Breast epithelium (tissue), 3 donors: ENCODE measurements around the gene TMEM97.

Source experiments
- POLR2A ChIP-seq: fragments of 450-650 bp; IDR thresholded peaks from one replicate; pipeline ENCODE4 v1.6.1; 2016; ENCODE audit warnings: antibody characterized with exemption, mild to moderate bottlenecking, moderate library complexity
- POLR2AphosphoS5 ChIP-seq, 3 donors: sonication (generic); formaldehyde crosslinking; IDR thresholded peaks; one replicate each; pipeline ENCODE4 v1.6.1; 2017; ENCODE audit warnings: antibody characterized with exemption in 3 of 3
- TF ChIP-seq, protein P1 (sequence below), 3 donors: fragments of 450-650 bp; IDR thresholded peaks; one replicate each; pipeline ENCODE4 v1.5.1; 2016 to 2017; ENCODE audit warnings: antibody characterized with exemption in 3 of 3, mild to moderate bottlenecking in 3 of 3, moderate library complexity in 3 of 3

DNA sequence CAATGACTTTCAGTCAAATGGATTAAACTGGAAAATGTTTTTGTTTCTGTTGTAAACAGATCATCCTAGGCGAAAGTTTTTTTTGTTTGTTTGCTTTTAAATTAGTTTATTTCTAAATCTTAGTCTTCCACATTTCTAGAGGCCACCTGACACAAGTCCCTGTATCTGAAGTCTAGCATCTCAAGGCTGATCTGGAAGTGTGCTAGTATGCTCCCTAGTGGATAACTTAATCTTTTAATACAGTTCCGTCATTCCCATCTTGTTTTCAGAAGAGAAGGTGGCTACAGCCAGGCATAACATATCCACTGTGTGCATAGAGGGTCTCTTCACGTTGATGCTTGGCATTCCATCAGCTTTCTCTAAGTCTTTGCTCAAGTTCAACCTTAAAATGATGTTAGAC is 8.7 kb downstream of the TMEM97 start:
- no peak for TF ChIP-seq POLR2A
- TF ChIP-seq POLR2AphosphoS5 (IDR thresholded peaks at IDR 0.05) = no peak
- TF ChIP-seq, protein P1, sequence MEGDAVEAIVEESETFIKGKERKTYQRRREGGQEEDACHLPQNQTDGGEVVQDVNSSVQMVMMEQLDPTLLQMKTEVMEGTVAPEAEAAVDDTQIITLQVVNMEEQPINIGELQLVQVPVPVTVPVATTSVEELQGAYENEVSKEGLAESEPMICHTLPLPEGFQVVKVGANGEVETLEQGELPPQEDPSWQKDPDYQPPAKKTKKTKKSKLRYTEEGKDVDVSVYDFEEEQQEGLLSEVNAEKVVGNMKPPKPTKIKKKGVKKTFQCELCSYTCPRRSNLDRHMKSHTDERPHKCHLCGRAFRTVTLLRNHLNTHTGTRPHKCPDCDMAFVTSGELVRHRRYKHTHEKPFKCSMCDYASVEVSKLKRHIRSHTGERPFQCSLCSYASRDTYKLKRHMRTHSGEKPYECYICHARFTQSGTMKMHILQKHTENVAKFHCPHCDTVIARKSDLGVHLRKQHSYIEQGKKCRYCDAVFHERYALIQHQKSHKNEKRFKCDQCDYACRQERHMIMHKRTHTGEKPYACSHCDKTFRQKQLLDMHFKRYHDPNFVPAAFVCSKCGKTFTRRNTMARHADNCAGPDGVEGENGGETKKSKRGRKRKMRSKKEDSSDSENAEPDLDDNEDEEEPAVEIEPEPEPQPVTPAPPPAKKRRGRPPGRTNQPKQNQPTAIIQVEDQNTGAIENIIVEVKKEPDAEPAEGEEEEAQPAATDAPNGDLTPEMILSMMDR (IDR thresholded peaks at IDR 0.05) = no peak
